Subcutaneous adipose tissue (tissue), 4 donors: ENCODE results near the gene PCDH9. TPM values are rescaled to one million over a fixed set of nuclear protein-coding genes. Genes with fewer than 3 reads are reported as not detected.

ENCODE experiments used
- total RNA-seq, 4 donors: library from RNA; depleted of rRNA; stranded (reverse); fragments of >200 nt; gene quantifications; one replicate each; pipeline ENCODE4 v1.1.0, GENCODE V29; 2016
- TF ChIP-seq, protein P1 (sequence below): fragments of 450-650 bp; IDR thresholded peaks from one replicate; pipeline ENCODE4 v1.5.1; 2016; ENCODE audit warnings: low read depth, mild to moderate bottlenecking, control low read depth, antibody characterized with exemption, moderate library complexity

Gene PCDH9
- total RNA-seq, 4 donors from 2014 or later = 9.0 to 28.4 (median 12.0) TPM

DNA sequence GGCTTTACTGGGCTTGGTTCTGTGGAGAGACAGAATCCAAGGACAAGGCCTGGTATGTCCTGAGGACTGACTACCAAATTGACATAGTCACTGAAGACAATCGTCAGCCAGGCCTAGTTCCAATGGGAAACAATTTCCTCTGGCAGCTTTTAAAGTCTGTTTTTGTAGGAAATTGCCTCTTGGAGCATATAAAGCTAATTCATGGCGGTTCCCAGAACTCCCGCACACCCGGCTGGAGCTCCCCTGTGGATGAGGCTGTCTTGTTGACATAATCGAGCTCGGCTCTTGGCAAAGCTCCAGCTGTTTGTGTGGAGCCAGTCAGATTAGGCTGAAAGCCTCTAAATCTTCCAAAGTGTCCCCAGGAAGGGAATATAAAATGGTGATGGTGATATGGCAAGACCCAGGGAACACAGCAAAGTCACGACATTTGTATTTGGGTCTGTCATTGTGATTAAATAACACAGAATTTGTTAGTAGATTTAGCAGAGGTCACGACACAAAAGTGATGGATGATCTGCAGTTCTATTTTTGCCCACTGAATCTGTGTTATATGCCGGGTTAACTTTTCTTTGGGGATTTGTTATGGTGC lies 395.0 kb downstream of the PCDH9 start:
- TF ChIP-seq, protein P1, sequence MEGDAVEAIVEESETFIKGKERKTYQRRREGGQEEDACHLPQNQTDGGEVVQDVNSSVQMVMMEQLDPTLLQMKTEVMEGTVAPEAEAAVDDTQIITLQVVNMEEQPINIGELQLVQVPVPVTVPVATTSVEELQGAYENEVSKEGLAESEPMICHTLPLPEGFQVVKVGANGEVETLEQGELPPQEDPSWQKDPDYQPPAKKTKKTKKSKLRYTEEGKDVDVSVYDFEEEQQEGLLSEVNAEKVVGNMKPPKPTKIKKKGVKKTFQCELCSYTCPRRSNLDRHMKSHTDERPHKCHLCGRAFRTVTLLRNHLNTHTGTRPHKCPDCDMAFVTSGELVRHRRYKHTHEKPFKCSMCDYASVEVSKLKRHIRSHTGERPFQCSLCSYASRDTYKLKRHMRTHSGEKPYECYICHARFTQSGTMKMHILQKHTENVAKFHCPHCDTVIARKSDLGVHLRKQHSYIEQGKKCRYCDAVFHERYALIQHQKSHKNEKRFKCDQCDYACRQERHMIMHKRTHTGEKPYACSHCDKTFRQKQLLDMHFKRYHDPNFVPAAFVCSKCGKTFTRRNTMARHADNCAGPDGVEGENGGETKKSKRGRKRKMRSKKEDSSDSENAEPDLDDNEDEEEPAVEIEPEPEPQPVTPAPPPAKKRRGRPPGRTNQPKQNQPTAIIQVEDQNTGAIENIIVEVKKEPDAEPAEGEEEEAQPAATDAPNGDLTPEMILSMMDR = no peak

- TF ChIP-seq, protein P1 = no peak
Observed at GRCh38 chr13:66830940-66831716, 399.0 kb downstream of the PCDH9 start.

GRCh38 chr13:66829803-66830202 lies 400.3 kb downstream of the PCDH9 start:
- TF ChIP-seq, protein P1 = no peak

- TF ChIP-seq, protein P1 = no peak
Observed at GRCh38 chr13:66826398-66826797, 403.7 kb downstream of the PCDH9 start.

DNA sequence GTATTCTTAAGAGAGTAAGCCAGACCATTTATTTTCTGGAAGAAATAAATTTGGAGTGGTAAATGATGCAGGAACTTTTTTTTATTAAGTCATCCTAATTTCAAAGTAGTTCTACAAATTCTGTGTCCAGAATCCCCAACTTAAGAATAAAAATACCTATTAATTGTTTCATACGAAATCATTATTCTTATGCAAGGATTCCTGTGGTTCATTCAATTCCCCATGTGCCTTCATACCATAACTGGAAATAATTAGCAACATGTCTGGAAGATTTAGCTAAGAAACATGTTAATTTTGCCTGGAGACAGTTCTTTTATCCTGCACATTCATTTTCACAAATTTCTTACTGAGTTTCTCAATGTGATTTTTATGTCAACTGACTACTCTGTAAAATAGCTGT lies 408.6 kb downstream of the PCDH9 start:
- TF ChIP-seq, protein P1 = no peak

- TF ChIP-seq, protein P1 = no peak
Observed at GRCh38 chr13:66811455-66811854, 418.7 kb downstream of the PCDH9 start.

DNA sequence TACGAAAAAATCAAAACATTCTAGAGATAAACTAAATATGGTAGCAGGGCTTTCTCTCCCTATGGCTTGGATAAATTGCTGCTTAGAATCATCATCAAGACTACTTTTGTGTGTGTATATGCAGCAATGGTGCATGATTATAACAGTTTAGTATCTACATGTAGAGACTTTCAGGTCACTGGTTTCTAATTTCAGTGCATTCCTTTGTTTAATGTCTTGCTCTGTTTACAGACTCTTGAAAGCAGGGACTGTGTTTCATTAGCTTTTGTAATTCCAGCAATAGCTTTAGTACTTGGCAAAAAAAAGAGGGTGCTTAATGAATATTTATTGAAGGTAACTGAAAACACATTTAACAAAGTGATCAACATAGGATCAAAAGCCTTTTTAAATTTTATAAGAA lies 420.7 kb downstream of the PCDH9 start:
- TF ChIP-seq, protein P1 = no peak
